Measurements from ENCODE around the gene SART1.

The SART1 gene

DNA sequence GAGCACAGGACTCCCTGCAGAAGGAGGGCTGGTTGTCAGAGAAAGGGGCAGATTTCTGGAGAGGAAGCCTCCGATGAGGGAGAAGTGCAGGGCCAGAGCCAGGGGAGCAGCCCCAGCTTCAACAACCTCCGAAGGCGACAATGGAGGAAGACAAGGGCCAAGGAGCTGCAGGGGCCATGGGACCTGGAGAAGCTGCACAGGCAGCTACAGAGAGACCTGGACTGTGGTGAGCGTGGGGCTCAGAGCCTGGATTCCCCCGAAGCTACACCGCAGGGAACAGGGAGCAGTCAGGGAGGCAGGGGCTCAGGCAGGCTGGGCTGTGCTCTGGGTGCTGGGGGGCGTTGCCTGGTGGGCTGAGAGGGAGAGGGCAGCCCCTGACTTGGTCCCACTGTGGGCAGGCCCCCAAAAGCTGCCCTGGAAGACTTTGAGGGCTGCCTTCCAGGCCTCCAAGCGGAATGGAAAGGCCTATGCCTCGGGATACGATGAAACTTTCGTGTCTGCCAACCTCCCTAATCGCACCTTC lies 13.9 kb upstream of the SART1 start:
- no peak for TF ChIP-seq POLR2AphosphoS5 (IDR thresholded peaks at IDR 0.05; ENCODE audit: low read depth, low read length)
- no peak for TF ChIP-seq SIN3A (IDR thresholded peaks at IDR 0.05; ENCODE audit: borderline replicate concordance, insufficient read depth, low read length)
- TF ChIP-seq TAF1 (IDR thresholded peaks at IDR 0.05; ENCODE audit: borderline replicate concordance, insufficient read depth, low read length) = no peak
- no peak for TF ChIP-seq FOXP2 (optimal IDR thresholded peaks at IDR 0.05; ENCODE audit: borderline replicate concordance, extremely low read depth, extremely low read length, insufficient read depth)
- TF ChIP-seq, protein P1, sequence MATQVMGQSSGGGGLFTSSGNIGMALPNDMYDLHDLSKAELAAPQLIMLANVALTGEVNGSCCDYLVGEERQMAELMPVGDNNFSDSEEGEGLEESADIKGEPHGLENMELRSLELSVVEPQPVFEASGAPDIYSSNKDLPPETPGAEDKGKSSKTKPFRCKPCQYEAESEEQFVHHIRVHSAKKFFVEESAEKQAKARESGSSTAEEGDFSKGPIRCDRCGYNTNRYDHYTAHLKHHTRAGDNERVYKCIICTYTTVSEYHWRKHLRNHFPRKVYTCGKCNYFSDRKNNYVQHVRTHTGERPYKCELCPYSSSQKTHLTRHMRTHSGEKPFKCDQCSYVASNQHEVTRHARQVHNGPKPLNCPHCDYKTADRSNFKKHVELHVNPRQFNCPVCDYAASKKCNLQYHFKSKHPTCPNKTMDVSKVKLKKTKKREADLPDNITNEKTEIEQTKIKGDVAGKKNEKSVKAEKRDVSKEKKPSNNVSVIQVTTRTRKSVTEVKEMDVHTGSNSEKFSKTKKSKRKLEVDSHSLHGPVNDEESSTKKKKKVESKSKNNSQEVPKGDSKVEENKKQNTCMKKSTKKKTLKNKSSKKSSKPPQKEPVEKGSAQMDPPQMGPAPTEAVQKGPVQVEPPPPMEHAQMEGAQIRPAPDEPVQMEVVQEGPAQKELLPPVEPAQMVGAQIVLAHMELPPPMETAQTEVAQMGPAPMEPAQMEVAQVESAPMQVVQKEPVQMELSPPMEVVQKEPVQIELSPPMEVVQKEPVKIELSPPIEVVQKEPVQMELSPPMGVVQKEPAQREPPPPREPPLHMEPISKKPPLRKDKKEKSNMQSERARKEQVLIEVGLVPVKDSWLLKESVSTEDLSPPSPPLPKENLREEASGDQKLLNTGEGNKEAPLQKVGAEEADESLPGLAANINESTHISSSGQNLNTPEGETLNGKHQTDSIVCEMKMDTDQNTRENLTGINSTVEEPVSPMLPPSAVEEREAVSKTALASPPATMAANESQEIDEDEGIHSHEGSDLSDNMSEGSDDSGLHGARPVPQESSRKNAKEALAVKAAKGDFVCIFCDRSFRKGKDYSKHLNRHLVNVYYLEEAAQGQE (IDR thresholded peaks at IDR 0.05; ENCODE audit: insufficient read depth in 1 of 2, low read depth in 2 of 2, low read length in 2 of 2) = no peak

DNA sequence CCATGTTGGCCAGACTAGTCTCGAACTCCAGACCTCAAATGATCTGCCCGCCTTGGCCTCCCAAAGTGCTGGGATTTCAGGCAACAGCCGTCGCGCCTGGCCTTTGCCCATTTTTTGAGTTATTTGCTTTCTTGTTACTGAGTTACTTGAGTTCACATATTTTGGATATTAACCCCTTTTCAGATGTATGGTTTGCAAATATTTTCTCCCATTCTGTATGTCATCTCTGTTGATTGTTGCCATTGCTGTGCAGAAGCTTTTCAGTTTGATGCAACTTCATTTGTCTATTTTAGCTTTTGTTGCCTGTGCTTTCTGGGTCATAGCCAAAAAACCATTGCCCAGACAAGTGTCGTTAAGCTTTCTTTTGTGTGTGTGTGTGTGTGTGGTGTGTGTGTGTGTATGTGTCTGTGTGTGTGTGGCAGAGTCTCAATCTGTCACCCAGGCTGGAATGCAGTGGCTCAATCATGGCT lies 9.4 kb upstream of the SART1 start:
- no peak for TF ChIP-seq TAF1 (IDR thresholded peaks at IDR 0.05; ENCODE audit: borderline replicate concordance, insufficient read depth, low read length)
- TF ChIP-seq FOXP2 (optimal IDR thresholded peaks at IDR 0.05; ENCODE audit: borderline replicate concordance, extremely low read depth, extremely low read length, insufficient read depth) = no peak
- no peak for TF ChIP-seq SIN3A (IDR thresholded peaks at IDR 0.05; ENCODE audit: borderline replicate concordance, insufficient read depth, low read length)
- TF ChIP-seq POLR2AphosphoS5 (IDR thresholded peaks at IDR 0.05; ENCODE audit: low read depth, low read length) = no peak
- TF ChIP-seq, protein P1 (IDR thresholded peaks at IDR 0.05; ENCODE audit: insufficient read depth in 1 of 2, low read depth in 2 of 2, low read length in 2 of 2) = no peak

DNA sequence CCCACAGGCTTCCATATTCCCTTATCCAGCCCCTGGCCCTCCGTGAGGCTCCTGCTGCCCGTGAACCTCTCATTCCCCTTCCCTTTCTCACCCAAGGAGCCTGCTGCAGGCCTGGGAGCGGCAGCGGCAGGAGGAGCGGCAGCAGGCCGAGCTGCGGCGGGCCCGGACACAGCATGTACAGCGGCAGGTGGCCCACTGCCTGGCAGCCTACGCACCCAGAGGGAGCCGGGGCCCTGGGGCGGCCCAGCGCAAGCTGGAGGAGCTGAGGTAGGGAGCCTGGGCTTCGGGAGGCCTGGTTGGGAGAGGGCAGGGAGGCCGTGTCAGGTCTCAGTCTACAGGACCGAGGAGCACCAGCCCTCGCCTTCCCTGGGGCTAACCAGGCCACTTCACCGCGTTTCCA lies 8.1 kb upstream of the SART1 start:
- no peak for TF ChIP-seq FOXP2 (optimal IDR thresholded peaks at IDR 0.05; ENCODE audit: borderline replicate concordance, extremely low read depth, extremely low read length, insufficient read depth)
- TF ChIP-seq, protein P1 (IDR thresholded peaks at IDR 0.05; ENCODE audit: insufficient read depth in 1 of 2, low read depth in 2 of 2, low read length in 2 of 2) = no peak
- no peak for TF ChIP-seq POLR2AphosphoS5 (IDR thresholded peaks at IDR 0.05; ENCODE audit: low read depth, low read length)
- no peak for TF ChIP-seq SIN3A (IDR thresholded peaks at IDR 0.05; ENCODE audit: borderline replicate concordance, insufficient read depth, low read length)
- TF ChIP-seq TAF1 (IDR thresholded peaks at IDR 0.05; ENCODE audit: borderline replicate concordance, insufficient read depth, low read length) = no peak

DNA sequence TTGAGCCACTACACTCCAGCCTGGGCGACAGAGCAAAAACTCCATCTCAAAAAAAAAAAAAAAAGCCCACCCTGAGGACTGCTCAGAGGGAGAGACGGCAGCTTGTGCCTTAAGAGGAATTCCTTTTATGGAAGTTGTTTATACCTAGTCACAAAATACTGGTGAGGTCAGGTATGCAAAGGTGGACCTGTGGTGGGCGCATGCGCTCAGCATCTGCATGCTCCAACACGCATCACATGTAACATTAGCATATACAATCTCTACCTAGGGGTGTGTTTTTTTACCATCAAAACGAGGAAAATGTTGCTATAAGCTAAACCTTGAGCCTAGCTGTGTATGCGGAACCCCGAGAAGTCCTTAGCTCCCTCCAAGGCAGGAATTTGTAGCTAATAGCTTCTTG lies 6.8 kb upstream of the SART1 start:
- TF ChIP-seq SIN3A (IDR thresholded peaks at IDR 0.05; ENCODE audit: borderline replicate concordance, insufficient read depth, low read length) (no peak), POLR2AphosphoS5 (IDR thresholded peaks at IDR 0.05; ENCODE audit: low read depth, low read length) (no peak), FOXP2 (optimal IDR thresholded peaks at IDR 0.05; ENCODE audit: borderline replicate concordance, extremely low read depth, extremely low read length, insufficient read depth) (no peak), TAF1 (IDR thresholded peaks at IDR 0.05; ENCODE audit: borderline replicate concordance, insufficient read depth, low read length) (no peak)
- TF ChIP-seq, protein P1 (IDR thresholded peaks at IDR 0.05; ENCODE audit: insufficient read depth in 1 of 2, low read depth in 2 of 2, low read length in 2 of 2) = no peak

All from PFSK-1 (cell line).